ENCODE measurements around the gene ATP11B. TPM values are rescaled to one million over a fixed set of nuclear protein-coding genes. Genes with fewer than 3 reads are reported as not detected.

Gene ATP11B
- total RNA-seq, 4 donors from 2014 or later: 59.0 to 117 (median 75.7) TPM

DNA sequence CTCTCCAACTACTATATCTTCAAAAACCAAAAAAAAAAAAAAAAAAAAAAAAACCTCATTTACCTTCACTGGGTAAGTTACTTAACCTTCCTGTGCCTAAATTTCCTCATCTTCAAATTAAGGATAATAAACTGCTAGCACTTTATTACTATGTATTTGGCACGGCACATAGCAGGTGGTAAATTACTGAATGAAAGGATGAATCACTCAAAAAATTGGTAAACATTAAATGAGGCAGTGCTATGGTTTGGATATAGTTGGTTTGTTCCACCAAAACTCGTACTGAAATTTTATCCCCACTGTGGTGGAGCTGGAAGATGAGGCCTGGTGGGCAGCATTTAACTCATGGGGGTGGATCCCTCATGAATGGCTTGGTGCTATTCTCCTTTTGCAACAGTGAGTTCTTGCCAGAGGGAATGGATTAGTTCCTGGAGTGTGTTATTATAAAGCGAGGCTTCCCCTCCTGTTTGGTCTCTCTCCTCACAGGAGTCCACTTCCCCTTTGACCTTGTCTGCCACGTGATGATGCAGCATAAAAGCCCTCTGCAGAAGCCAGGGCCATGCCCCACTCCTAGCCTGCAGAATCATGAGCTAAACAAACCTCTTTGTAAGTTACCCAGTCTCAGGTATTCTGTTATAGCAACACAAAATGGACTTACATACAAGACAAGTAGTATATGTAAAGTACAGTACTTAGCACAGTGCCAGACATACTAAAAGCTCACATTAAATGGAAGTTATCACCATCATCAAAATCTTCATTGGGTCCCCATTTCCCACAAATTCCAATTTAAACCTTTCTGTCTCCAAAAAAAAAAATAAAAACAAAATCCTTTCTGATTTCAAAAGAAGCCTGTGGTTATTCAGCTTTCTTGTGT is 166.4 kb downstream of the ATP11B start:
- no peak for ATAC-seq (ENCODE audit: low FRiP score)
- no peak for TF ChIP-seq CTCF (IDR thresholded peaks at IDR 0.05)

DNA sequence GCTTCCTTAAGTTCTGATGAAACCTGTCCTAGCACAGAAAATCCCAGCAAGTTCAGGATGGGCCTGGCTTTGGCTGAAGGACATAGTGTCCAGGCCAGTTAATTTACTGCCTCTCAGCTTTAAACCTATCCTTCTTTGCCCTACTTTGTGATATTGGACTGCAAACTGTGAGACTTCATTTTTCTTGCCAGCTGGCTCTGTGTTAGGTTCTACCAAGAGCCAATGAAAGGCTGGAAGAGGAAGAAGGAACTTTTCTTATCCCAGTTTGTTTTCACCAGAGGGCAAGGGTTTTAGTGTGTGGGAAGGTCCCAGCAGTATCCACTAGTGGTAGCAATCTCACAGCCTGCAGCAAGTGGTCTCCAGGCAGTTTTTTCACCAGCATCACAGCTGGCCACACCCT is 168.9 kb downstream of the ATP11B start:
- DNase-seq (ENCODE audit: low spot score) (no peak), ATAC-seq (ENCODE audit: low FRiP score) (peak; percentile 80)
- TF ChIP-seq CTCF (IDR thresholded peaks at IDR 0.05): no peak

More for the DNA sequence above, 166.4 kb downstream of the ATP11B start:
- no peak for DNase-seq (ENCODE audit: low spot score)

DNA sequence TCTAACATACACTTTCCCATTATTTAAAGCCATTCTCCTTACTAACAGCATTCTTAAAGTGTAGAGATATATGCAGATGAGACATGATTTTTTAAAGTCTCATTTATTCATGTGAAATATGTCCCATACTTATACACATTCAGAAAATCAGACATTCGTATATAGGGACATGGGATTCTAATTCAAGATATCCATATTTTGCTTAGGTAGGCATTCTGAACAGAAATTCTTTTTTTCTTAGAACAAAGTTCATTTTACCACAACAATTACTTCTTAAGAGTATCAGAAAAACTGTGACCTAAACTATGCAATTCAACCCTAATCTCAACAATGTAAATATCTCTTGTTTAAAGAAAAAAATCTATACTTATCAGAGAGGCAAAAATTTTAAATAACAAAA is 170.9 kb downstream of the ATP11B start:
- TF ChIP-seq CTCF (IDR thresholded peaks at IDR 0.05): no peak
- ATAC-seq (ENCODE audit: low FRiP score) (no peak), DNase-seq (ENCODE audit: low spot score) (no peak)

GRCh38 chr3:182965861-182966366 is 172.6 kb downstream of the ATP11B start:
- no peak for TF ChIP-seq CTCF (IDR thresholded peaks at IDR 0.05)
- DNase-seq (ENCODE audit: low spot score) (no peak), ATAC-seq (ENCODE audit: low FRiP score) (no peak)

DNA sequence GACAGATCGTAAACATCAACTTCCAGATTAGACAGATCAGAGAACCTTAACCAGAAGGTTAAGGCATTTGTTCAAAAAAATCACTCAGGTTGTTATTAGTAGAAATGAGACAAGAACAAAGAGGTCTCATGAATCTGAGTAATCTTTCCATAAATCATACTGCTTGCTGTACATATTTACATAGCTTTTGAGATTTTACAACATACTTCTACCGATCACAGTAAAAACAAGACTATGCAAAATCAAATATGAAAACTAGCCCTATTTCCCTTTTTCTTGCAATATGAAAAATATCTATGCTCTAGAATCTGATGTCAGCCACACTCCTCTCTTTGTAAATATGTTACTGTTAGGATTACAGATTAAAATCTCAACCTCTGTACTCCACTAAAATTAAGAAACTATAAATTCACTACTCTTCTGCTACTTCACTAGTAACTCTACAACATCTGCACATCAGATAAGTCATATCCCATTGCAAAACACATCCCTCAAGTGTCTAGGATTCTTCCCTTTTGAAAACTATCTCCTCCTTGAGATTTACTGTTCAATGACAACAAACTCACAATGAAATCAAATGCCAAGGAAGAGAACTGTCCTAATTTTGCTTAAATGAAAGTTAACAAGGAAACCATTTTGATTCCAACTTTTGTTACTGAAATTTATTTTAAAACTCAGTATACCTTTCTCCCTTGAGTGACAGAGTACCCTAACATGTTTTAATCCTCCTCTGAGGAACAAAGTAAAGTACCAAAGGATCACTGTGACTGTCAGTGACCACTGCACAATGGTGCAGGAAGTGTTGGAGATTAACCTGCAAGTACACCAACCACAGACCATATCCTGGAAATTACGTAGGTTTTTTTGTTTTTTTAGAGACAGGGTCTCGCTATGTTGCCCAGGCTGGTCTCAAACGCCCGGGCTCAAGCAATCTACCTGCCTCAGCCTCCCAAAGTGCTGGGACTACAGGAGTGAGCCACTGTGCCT is 174.2 kb downstream of the ATP11B start:
- DNase-seq (ENCODE audit: low spot score) (no peak), ATAC-seq (ENCODE audit: low FRiP score) (no peak)
- no peak for TF ChIP-seq CTCF (IDR thresholded peaks at IDR 0.05)

DNA sequence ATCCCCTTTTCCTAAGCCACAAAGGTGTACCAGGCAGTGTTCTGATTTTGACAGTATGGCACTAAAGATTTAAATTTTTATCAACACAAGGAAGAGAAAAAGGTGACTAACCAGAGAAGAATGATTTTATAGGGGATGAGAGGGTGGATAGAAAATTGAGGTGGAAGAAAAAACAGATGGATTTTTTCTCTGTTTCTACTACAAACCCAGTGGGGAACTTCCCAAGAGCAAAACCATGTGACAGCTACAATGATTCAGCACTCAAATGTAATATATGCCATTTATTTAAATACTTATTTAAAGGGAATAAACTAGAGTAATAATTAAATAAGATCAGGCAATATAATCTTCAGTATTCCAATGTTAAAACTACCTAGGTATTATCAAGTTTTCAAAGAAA is 176.0 kb downstream of the ATP11B start:
- DNase-seq (ENCODE audit: low spot score) (no peak), ATAC-seq (ENCODE audit: low FRiP score) (peak; percentile 48)
- no peak for TF ChIP-seq CTCF (IDR thresholded peaks at IDR 0.05)

All from omental fat pad (tissue), 4 donors.